Neural progenitor cell (in vitro differentiated cells): ENCODE measurements around the gene HDAC4. TPM values are rescaled to one million over a fixed set of nuclear protein-coding genes. Genes with fewer than 3 reads are reported as not detected.

ENCODE experiments used
- DNase-seq: peaks from one replicate; pipeline ENCODE4 v3.0.0-alpha.2; 2016; ENCODE audit warnings: low spot score
- H2AFZ ChIP-seq: fragments of 200-600 bp; sonication (generic); replicated peaks from 2 replicates; pipeline ENCODE4 v1.6.1; 2016; ENCODE audit warnings: antibody characterized with exemption
- H3F3A ChIP-seq: fragments of 200-600 bp; sonication (generic); 2 replicates; pipeline ENCODE4 v1.6.1; 2016; ENCODE audit warnings: antibody characterized with exemption, low read depth
- H3K27ac ChIP-seq: fragments of 200-600 bp; sonication (generic); 2 replicates; pipeline ENCODE4 v1.5.1; 2016; ENCODE audit warnings: mild to moderate bottlenecking
- H3K27me3 ChIP-seq: fragments of 200-600 bp; sonication (generic); 2 replicates; pipeline ENCODE4 v1.6.1; 2016; ENCODE audit warnings: mild to moderate bottlenecking, moderate library complexity
- H3K36me3 ChIP-seq: fragments of 200-600 bp; sonication (generic); 2 replicates; pipeline ENCODE4 v1.5.1; 2016
- H3K4me1 ChIP-seq: fragments of 200-600 bp; sonication (generic); 2 replicates; pipeline ENCODE4 v1.6.1; 2016; ENCODE audit warnings: mixed run types
- H3K4me2 ChIP-seq: fragments of 200-600 bp; sonication (generic); 2 replicates; pipeline ENCODE4 v1.6.1; 2016
- H3K4me3 ChIP-seq: fragments of 200-600 bp; sonication (generic); 2 replicates; pipeline ENCODE4 v1.5.1; 2016
- H3K79me2 ChIP-seq: fragments of 200-600 bp; sonication (generic); 2 replicates; pipeline ENCODE4 v1.6.1; 2016; ENCODE audit warnings: low read depth
- H3K9ac ChIP-seq: fragments of 200-600 bp; sonication (generic); 2 replicates; pipeline ENCODE4 v1.6.1; 2016
- H3K9me3 ChIP-seq: fragments of 200-600 bp; sonication (generic); 2 replicates; pipeline ENCODE4 v1.5.1; 2016; ENCODE audit warnings: low read depth
- H4K20me1 ChIP-seq: fragments of 200-600 bp; sonication (generic); 2 replicates; pipeline ENCODE4 v1.6.1; 2016; ENCODE audit warnings: low read depth
- H3K27ac Mint-ChIP-seq: 3 replicates; pipeline ENCODE4 v1.8.0; 2021; ENCODE audit warnings: mixed read lengths
- H3K27me3 Mint-ChIP-seq: 2 replicates; pipeline ENCODE4 v1.8.0; 2022; ENCODE audit warnings: low read depth, mild to moderate bottlenecking, inconsistent platforms, moderate library complexity, mixed read lengths; ENCODE audit not compliant: insufficient read depth
- H3K36me3 Mint-ChIP-seq: 3 replicates; pipeline ENCODE4 v1.8.0; 2021; ENCODE audit warnings: mixed read lengths
- H3K4me1 Mint-ChIP-seq: 3 replicates; pipeline ENCODE4 v1.8.0; 2021; ENCODE audit warnings: mixed read lengths
- H3K4me3 Mint-ChIP-seq: 3 replicates; pipeline ENCODE4 v1.8.0; 2021; ENCODE audit warnings: mild to moderate bottlenecking, moderate library complexity, mixed read lengths
- H3K9me3 Mint-ChIP-seq: 3 replicates; pipeline ENCODE4 v1.8.0; 2020; ENCODE audit warnings: mixed read lengths
- CTCF ChIP-seq: fragments of 200-600 bp; sonication (generic); IDR thresholded peaks from 2 replicates; pipeline ENCODE4 v1.5.1; 2017; ENCODE audit warnings: antibody characterized with exemption, mild to moderate bottlenecking
- EZH2 ChIP-seq: fragments of 200-600 bp; sonication (generic); IDR thresholded peaks from 2 replicates; pipeline ENCODE4 v1.6.1; 2017; ENCODE audit warnings: antibody characterized with exemption, mild to moderate bottlenecking, moderate library complexity
- EZH2phosphoT487 ChIP-seq: fragments of 200-600 bp; sonication (generic); IDR thresholded peaks from 2 replicates; pipeline ENCODE4 v1.6.1; 2017; ENCODE audit warnings: antibody characterized with exemption
- total RNA-seq: library from RNA; depleted of rRNA; stranded (reverse); fragments of >200 nt; gene quantifications from 2 replicates; pipeline ENCODE4 v1.2.3, GENCODE V29; 2015; ENCODE audit warnings: low replicate concordance

The HDAC4 gene
- total RNA-seq, 1 donor from 2014 or later = 36.0 TPM

GRCh38 chr2:239178954-239179353 lies 221.9 kb downstream of the HDAC4 start:
- Histone ChIP-seq H4K20me1 (peaks cover 15% of the 10 kb centered on the region), H3K27ac (no peak overlapping the region), H3K4me2 (no peak overlapping the region), H3K79me2 (no peaks in the 10 kb centered on the region), H3K4me3 (no peak overlapping the region), H3K36me3 (no peaks in the 10 kb centered on the region), H3K9me3 (no peaks in the 10 kb centered on the region), H3K27me3 (no peaks in the 10 kb centered on the region), H3K9ac (no peak overlapping the region), H3K4me1 (peaks cover 8% of the 10 kb centered on the region), H3F3A (no peaks in the 10 kb centered on the region), H2AFZ (no peak overlapping the region)
- H3K9me3 Mint-ChIP-seq = peaks cover 17% of the 10 kb centered on the region
- H3K36me3 Mint-ChIP-seq = peaks cover 47% of the 10 kb centered on the region
- no peak overlapping the region for H3K4me3 Mint-ChIP-seq
- peaks cover 6% of the 10 kb centered on the region for H3K27me3 Mint-ChIP-seq
- no peak overlapping the region for H3K27ac Mint-ChIP-seq
- H3K4me1 Mint-ChIP-seq = peaks cover 22% of the 10 kb centered on the region
- TF ChIP-seq CTCF (no peak), EZH2phosphoT487 (no peak), EZH2 (no peak)
- DNase-seq = no peak

- Histone ChIP-seq H3K9ac (no peak overlapping the region), H2AFZ (no peak overlapping the region), H3F3A (no peaks in the 10 kb centered on the region), H4K20me1 (peaks cover 15% of the 10 kb centered on the region), H3K27ac (no peak overlapping the region), H3K79me2 (no peaks in the 10 kb centered on the region), H3K4me1 (peaks cover 8% of the 10 kb centered on the region), H3K4me2 (no peak overlapping the region), H3K9me3 (no peaks in the 10 kb centered on the region), H3K27me3 (no peaks in the 10 kb centered on the region), H3K4me3 (no peak overlapping the region), H3K36me3 (no peaks in the 10 kb centered on the region)
- H3K27ac Mint-ChIP-seq = no peak overlapping the region
- H3K4me3 Mint-ChIP-seq = no peak overlapping the region
- H3K36me3 Mint-ChIP-seq = peaks cover 50% of the 10 kb centered on the region
- no peak for DNase-seq
- peaks cover 18% of the 10 kb centered on the region for H3K4me1 Mint-ChIP-seq
- H3K9me3 Mint-ChIP-seq = peaks cover 19% of the 10 kb centered on the region
- TF ChIP-seq EZH2 (no peak), EZH2phosphoT487 (no peak), CTCF (no peak)
- peaks cover 6% of the 10 kb centered on the region for H3K27me3 Mint-ChIP-seq
These were observed 222.3 kb downstream of the HDAC4 start for GRCh38 chr2:239178484-239178883.

GRCh38 chr2:239177908-239178307 lies 222.9 kb downstream of the HDAC4 start:
- Histone ChIP-seq H3K4me3 (no peak overlapping the region), H4K20me1 (peaks cover 15% of the 10 kb centered on the region), H3K27me3 (no peaks in the 10 kb centered on the region), H3K9ac (no peak overlapping the region), H3K36me3 (no peaks in the 10 kb centered on the region), H3K4me1 (peaks cover 8% of the 10 kb centered on the region), H3F3A (no peaks in the 10 kb centered on the region), H3K27ac (no peak overlapping the region), H3K4me2 (no peak overlapping the region), H3K9me3 (no peaks in the 10 kb centered on the region), H2AFZ (no peak overlapping the region), H3K79me2 (no peaks in the 10 kb centered on the region)
- H3K27me3 Mint-ChIP-seq = peaks cover 6% of the 10 kb centered on the region
- TF ChIP-seq EZH2phosphoT487 (no peak), EZH2 (no peak), CTCF (no peak)
- no peak overlapping the region for H3K27ac Mint-ChIP-seq
- no peak for DNase-seq
- peaks cover 14% of the 10 kb centered on the region for H3K4me1 Mint-ChIP-seq
- H3K9me3 Mint-ChIP-seq = peaks cover 25% of the 10 kb centered on the region
- H3K4me3 Mint-ChIP-seq = no peak overlapping the region
- H3K36me3 Mint-ChIP-seq = peaks cover 56% of the 10 kb centered on the region
